HG03095 (cell line): ENCODE data around the gene KRT12.
"Not testable (repeated sequence)": the region's sequence is repeated elsewhere in the genome, so short reads cannot be mapped to it uniquely, and the experiment has no call there.

ENCODE experiments used
- ATAC-seq: cut with Tn5 transposase; IDR thresholded peaks from one replicate; pipeline ENCODE4 v1.9.1; 2021; ENCODE audit warnings: moderate library complexity; ENCODE audit not compliant: unreplicated experiment

KRT12 gene

DNA sequence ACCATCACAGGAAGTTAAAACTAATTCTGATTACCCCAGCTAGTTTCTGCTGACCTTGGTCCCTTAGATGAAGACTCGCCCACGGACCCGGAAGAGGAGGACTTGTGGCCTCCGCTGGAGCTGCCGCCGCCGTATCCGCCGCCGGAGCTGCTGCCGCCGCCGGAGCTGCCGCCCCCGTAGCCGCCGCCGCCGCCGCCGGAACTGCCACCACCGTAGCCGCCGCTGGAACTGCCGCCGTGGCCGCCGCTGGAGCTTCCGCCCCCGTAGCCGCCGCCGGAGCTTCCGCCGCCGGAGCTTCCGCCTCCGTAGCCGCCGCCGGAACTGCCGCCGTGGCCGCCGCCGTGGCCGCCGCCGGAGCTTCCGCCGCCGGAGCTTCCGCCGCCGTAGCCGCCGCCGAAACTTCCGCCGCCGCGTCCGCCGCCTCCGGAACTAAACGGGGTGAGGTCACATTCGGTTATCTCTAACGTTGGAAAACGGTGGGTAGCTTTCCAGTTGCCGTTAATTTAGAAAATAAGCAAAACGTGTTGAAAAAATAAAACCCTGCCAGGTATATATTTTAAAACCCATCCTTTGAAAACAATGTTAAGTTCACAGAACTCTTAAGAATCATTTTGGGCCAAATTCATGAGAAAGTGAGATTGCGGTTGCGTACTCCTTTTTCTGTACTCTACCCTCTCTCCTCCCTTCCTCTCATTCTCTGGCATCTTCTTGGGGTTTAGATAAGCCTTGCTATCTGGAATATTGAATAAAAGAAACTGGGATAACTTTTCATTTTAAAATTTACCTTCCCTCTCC is 48.1 kb downstream of the KRT12 start:
- no peak for ATAC-seq

DNA sequence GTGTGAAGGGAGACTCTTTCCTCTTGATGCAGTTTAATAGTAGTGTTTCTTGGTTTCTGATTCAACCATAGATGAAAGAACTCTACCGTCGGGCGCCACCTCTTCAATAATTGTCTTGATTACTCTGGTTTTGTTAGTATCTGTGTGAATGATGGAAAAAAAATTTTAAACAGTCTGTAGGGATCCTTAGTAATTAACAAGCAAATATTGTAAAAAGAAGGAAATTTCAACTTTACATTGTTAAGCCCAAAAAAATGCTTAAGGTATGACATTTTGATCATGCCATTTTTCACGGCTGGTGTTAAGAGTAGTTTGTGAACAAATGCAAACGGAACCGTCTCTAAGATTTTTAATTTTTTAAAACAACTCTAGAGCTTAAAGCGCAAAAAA is 48.7 kb downstream of the KRT12 start:
- ATAC-seq = no peak

DNA sequence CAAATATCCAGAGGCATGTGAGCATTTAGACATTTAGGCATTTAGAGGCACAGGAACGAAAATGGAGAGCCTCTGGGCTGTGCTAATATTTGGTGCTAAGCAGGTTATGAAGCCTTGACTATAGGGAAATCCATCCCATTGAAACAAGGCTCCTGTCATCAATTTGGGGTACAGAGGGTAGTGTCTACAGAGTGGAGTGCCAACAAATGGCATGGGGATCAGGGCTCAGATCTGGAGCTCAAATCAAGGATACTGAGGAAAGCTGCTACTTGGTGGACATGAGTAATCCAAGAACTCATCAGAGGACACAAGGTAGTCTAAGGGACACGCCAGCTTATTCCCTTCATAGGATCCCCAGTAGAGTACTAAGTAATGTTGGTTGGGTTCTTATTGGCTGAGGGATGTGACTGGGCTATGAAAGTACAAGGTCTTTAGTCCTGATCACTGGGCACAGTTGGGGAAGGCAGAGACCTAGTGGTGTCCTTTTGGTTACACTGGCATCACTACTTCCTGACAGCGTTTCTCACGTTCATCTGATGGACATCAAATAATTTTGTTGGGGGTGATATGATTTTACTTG is 49.8 kb downstream of the KRT12 start:
- no peak for ATAC-seq

DNA sequence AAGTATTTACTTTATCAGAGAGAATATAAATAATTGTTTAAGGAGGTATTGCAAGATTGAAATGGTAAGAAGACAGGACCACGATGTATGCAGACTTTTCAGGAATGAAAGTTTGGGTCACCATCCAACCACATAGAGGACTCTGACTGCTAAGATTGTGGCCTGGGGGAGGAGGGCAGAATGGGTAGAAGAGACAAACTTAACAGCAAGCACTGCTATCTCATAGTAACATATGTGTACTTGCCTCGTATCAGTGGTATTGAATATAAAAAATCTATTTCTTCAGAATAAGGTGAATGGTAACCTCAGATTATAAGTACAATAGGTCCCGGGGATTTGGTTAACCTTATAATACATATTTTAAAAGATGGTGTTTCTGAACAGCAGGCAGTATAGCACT is 50.5 kb downstream of the KRT12 start:
- no peak for ATAC-seq

DNA sequence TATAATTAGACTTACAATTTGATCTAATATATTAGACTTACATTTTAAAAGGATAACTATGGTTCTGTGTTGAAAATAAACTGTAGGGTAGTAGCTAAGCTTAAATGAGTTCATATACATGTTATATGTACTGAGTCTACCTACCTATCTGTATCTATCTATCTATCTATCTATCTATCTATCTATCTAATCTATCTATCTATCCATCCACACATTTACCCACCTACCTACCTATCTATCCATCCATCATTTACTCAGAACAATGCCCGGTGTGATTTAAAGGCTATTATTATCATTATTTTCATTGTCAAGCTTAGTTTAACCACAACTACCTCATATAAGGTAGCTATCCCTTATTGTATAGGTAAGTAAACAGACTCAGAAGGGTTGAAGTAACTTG is 51.6 kb downstream of the KRT12 start:
- no peak for ATAC-seq

DNA sequence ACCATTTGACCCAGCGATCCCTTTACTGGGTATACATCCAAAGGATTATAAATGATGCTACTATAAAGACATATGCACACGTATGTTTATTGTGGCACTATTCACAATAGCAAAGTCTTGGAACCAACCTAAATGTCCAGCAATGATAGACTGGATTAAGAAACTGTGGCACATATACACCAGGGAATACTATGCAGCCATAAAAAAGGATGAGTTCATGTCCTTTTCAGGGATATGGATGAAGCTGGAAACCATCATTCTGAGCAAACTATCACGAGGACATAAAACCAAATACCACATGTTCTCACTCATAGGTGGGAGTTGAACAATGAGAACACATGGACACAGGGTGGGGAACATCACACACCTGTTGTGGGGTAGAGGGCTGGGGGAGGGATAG is 52.4 kb downstream of the KRT12 start:
- ATAC-seq = not testable (repeated sequence)

DNA sequence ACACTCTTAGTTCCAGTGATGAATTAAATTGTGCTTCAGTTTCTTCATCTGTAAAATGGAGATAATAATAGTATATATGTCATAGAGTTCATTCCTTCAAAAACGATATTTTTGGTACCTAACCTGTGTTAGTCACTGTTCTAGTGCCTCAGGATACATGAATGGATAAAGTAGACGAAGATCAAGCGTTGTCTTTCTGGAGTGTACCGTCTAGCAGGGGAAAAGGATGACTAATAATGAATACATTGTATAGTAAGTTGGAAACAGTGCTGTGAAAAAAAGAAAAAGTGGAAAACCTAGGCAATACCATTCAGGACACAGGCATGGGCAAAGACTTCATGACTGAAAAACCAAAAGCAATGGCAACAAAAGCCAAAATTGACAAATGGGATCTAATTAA is 53.2 kb downstream of the KRT12 start:
- ATAC-seq = no peak

DNA sequence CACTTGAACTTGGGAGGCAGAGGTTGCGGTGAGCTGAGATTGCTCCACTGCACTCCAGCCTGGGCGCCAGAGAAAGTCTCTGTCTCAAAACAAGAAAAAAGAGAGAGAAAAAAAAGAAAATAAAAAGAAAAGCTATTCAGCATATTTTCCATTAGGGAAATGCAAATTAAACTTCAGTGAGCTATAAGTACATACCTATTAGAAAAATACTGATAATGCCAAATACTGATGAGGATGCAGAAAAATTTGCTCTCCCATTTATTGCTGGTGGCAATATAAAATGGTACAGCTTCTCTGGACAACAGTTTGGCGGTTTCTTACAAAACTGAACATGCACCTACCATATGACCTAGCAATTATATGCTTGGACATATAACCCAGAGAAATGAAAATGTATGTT is 54.4 kb downstream of the KRT12 start:
- ATAC-seq = no peak
